GM21423 (cell line): ENCODE measurements around the gene ACVRL1.

Source experiments
- ATAC-seq: cut with Tn5 transposase; IDR thresholded peaks from one replicate; pipeline ENCODE4 v1.9.1; 2021; ENCODE audit warnings: mild to moderate bottlenecking, moderate library complexity; ENCODE audit not compliant: unreplicated experiment

Gene ACVRL1

GRCh38 chr12:51896236-51896635 lies 11.1 kb upstream of the ACVRL1 start:
- no peak for ATAC-seq

GRCh38 chr12:51897181-51897580 lies 10.1 kb upstream of the ACVRL1 start:
- no peak for ATAC-seq

- no peak for ATAC-seq
These were observed 8.8 kb upstream of the ACVRL1 start for GRCh38 chr12:51898506-51898905.

- ATAC-seq = no peak
These were observed 8.4 kb upstream of the ACVRL1 start for GRCh38 chr12:51898937-51899336.

GRCh38 chr12:51900323-51900889 lies 6.9 kb upstream of the ACVRL1 start:
- ATAC-seq = no peak

GRCh38 chr12:51901121-51901817 lies 6.0 kb upstream of the ACVRL1 start:
- ATAC-seq = no peak

- ATAC-seq = no peak
These were observed 5.4 kb upstream of the ACVRL1 start for GRCh38 chr12:51901881-51902280.

- ATAC-seq = no peak
These were observed 2.3 kb upstream of the ACVRL1 start for GRCh38 chr12:51904951-51905470.

- no peak for ATAC-seq
These were observed 1.6 kb upstream of the ACVRL1 start for GRCh38 chr12:51905471-51906429.

- no peak for ATAC-seq
These were observed 748 bp upstream of the ACVRL1 start for GRCh38 chr12:51906430-51907082.

GRCh38 chr12:51907856-51908425 lies 637 bp downstream of the ACVRL1 start:
- no peak for ATAC-seq

- ATAC-seq = no peak
These were observed 1.7 kb downstream of the ACVRL1 start for GRCh38 chr12:51908876-51909592.

- ATAC-seq = no peak
These were observed 2.9 kb downstream of the ACVRL1 start for GRCh38 chr12:51910168-51910567.

- ATAC-seq = no peak
These were observed 3.4 kb downstream of the ACVRL1 start for GRCh38 chr12:51910691-51911090.

GRCh38 chr12:51911307-51911706 lies 4.0 kb downstream of the ACVRL1 start:
- no peak for ATAC-seq

- no peak for ATAC-seq
These were observed 4.7 kb downstream of the ACVRL1 start for GRCh38 chr12:51911788-51912711.

- ATAC-seq = no peak
These were observed 6.0 kb downstream of the ACVRL1 start for GRCh38 chr12:51913071-51914033.
